Ishikawa (cell line): ENCODE results near the gene ITGA11.

Experiments
- CEBPB ChIP-seq: IDR thresholded peaks from 2 replicates; pipeline ENCODE4 v1.6.1; 2012
- CREB1 ChIP-seq: IDR thresholded peaks from 2 replicates; pipeline ENCODE4 v1.6.1; 2012; ENCODE audit warnings: low read depth
- EGR1 ChIP-seq: IDR thresholded peaks from 2 replicates; pipeline ENCODE4 v1.6.1; 2012
- EP300 ChIP-seq: IDR thresholded peaks from 2 replicates; pipeline ENCODE4 v1.6.1; 2012; ENCODE audit warnings: borderline replicate concordance
- FOXM1 ChIP-seq: IDR thresholded peaks from 2 replicates; pipeline ENCODE4 v1.6.1; 2012; ENCODE audit warnings: low read depth, borderline replicate concordance
- NFIC ChIP-seq: IDR thresholded peaks from 2 replicates; pipeline ENCODE4 v1.6.1; 2012
- RAD21 ChIP-seq: IDR thresholded peaks from 2 replicates; pipeline ENCODE4 v1.6.1; 2012; ENCODE audit warnings: low read depth
- TAF1 ChIP-seq: IDR thresholded peaks from 2 replicates; pipeline ENCODE4 v1.6.1; 2012; ENCODE audit warnings: low read depth, mild to moderate bottlenecking
- TCF12 ChIP-seq: IDR thresholded peaks from 2 replicates; pipeline ENCODE4 v1.6.1; 2012; ENCODE audit warnings: low read depth
- TEAD4 ChIP-seq: IDR thresholded peaks from 2 replicates; pipeline ENCODE4 v1.6.1; 2012
- YY1 ChIP-seq: IDR thresholded peaks from 2 replicates; pipeline ENCODE4 v1.6.1; 2012; ENCODE audit warnings: low read depth
- ZBTB7A ChIP-seq: IDR thresholded peaks from 2 replicates; pipeline ENCODE4 v1.6.1; 2012; ENCODE audit warnings: low read depth
- TF ChIP-seq, protein P1 (sequence below): IDR thresholded peaks from 2 replicates; pipeline ENCODE4 v1.6.1; 2012
- TF ChIP-seq, protein P2 (sequence below): IDR thresholded peaks from 2 replicates; pipeline ENCODE4 v1.6.1; 2012
- TF ChIP-seq, protein P3 (sequence below): IDR thresholded peaks from 2 replicates; pipeline ENCODE4 v1.6.1; 2012; ENCODE audit warnings: low read depth, mild to moderate bottlenecking

Gene ITGA11

DNA sequence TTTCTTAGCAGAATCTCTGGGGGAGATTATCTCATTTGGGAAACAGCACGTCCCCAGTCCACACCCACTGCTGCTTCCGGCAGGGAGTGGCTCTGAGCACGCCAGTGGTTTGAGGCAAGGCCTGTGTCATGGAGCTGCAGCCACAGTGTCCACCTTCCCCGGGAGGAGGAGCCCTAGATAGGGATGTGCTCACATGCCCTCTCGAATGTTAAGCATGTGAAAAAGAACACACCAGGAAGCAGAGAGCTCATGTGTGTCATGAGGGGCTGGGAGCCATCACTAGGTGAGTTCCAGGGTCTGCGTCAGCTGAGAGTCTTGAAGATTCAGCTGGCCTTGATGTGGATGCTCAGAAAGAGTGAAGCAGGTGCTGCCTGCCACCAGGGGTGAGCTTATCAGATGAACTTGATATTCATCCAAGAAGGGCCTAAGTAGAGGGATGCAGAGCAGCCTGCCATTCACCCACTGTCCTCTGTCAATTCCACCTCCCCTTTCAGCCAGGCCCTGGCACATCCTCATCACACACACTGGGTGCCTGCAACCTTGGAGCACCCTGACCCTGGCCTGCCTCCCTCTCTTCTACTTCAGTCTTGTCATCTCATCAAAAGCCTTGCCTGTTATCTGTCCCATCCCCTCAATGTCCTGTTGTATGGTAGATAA is 16.3 kb downstream of the ITGA11 start:
- TF ChIP-seq TEAD4 (no peak), ZBTB7A (no peak), EP300 (no peak), CREB1 (no peak), EGR1 (no peak), TAF1 (no peak), YY1 (no peak), RAD21 (no peak)
- TF ChIP-seq, protein P1, sequence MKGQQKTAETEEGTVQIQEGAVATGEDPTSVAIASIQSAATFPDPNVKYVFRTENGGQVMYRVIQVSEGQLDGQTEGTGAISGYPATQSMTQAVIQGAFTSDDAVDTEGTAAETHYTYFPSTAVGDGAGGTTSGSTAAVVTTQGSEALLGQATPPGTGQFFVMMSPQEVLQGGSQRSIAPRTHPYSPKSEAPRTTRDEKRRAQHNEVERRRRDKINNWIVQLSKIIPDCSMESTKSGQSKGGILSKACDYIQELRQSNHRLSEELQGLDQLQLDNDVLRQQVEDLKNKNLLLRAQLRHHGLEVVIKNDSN: no peak

DNA sequence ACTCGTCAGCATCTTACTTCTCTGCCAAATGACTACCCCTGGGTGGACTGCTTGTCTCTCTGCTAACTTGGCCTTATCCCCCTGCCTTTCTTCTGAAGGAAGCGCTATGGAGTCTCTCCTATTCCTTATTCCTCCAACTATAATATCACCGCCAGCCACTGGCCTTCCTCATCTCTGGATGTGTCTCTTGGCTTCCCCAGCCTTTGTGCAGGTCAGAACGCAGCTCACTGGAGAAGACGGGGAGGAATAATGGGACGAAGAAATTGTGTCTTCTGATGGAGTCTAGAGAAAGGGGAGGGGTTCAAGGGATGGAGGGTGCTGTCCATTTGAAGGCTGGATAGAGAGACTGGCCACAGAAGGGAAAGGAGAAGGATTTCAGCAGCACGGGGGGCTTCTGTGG is 16.9 kb downstream of the ITGA11 start:
- no peak for TF ChIP-seq TAF1
- no peak for TF ChIP-seq RAD21
- no peak for TF ChIP-seq CREB1
- no peak for TF ChIP-seq ZBTB7A
- TF ChIP-seq EP300: no peak
- no peak for TF ChIP-seq YY1

DNA sequence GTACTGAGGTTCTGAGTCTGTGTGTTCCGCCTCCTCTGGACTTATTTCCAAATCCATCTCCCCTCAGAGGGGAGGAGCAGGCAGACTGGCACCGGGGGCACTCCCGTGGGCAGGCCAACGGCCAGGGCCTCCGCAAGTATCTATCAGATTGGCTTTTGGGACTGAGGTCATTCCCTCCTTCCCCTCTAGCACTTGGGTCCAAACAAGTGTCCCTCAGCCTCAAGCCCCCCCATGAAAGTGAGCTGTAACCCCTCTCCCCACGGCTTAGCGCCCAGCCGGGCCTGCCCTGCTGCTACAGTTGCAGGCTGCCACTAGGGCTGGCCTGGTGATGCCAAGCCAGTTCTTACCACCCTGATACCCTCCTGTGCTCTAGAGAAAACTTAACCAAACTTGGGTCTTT is 17.4 kb downstream of the ITGA11 start:
- TF ChIP-seq, protein P2, sequence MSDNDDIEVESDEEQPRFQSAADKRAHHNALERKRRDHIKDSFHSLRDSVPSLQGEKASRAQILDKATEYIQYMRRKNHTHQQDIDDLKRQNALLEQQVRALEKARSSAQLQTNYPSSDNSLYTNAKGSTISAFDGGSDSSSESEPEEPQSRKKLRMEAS: no peak
- no peak for TF ChIP-seq TEAD4
- TF ChIP-seq RAD21: no peak
- TF ChIP-seq ZBTB7A: no peak
- no peak for TF ChIP-seq CEBPB
- TF ChIP-seq, protein P3, sequence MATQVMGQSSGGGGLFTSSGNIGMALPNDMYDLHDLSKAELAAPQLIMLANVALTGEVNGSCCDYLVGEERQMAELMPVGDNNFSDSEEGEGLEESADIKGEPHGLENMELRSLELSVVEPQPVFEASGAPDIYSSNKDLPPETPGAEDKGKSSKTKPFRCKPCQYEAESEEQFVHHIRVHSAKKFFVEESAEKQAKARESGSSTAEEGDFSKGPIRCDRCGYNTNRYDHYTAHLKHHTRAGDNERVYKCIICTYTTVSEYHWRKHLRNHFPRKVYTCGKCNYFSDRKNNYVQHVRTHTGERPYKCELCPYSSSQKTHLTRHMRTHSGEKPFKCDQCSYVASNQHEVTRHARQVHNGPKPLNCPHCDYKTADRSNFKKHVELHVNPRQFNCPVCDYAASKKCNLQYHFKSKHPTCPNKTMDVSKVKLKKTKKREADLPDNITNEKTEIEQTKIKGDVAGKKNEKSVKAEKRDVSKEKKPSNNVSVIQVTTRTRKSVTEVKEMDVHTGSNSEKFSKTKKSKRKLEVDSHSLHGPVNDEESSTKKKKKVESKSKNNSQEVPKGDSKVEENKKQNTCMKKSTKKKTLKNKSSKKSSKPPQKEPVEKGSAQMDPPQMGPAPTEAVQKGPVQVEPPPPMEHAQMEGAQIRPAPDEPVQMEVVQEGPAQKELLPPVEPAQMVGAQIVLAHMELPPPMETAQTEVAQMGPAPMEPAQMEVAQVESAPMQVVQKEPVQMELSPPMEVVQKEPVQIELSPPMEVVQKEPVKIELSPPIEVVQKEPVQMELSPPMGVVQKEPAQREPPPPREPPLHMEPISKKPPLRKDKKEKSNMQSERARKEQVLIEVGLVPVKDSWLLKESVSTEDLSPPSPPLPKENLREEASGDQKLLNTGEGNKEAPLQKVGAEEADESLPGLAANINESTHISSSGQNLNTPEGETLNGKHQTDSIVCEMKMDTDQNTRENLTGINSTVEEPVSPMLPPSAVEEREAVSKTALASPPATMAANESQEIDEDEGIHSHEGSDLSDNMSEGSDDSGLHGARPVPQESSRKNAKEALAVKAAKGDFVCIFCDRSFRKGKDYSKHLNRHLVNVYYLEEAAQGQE: no peak
- no peak for TF ChIP-seq NFIC
- no peak for TF ChIP-seq TCF12
- no peak for TF ChIP-seq TAF1
- TF ChIP-seq EGR1: no peak

DNA sequence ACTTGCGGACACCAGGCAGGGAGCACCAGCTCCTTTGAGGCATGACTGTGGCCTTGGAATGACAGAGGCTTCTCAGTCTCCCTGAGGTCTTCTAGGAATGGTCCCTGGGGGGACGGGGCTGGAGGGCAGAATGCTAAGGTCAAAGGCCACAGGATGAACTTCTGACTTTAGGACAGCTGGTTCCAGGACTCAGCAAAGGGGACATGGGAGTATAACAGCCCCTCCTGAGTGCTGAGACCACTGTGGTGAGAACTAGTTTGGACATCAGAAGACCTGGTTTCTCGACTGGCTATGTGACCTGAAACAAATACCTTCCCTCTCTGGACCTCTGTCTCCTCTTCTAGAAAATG is 17.8 kb downstream of the ITGA11 start:
- TF ChIP-seq TCF12 (no peak), NFIC (no peak), CREB1 (no peak)

DNA sequence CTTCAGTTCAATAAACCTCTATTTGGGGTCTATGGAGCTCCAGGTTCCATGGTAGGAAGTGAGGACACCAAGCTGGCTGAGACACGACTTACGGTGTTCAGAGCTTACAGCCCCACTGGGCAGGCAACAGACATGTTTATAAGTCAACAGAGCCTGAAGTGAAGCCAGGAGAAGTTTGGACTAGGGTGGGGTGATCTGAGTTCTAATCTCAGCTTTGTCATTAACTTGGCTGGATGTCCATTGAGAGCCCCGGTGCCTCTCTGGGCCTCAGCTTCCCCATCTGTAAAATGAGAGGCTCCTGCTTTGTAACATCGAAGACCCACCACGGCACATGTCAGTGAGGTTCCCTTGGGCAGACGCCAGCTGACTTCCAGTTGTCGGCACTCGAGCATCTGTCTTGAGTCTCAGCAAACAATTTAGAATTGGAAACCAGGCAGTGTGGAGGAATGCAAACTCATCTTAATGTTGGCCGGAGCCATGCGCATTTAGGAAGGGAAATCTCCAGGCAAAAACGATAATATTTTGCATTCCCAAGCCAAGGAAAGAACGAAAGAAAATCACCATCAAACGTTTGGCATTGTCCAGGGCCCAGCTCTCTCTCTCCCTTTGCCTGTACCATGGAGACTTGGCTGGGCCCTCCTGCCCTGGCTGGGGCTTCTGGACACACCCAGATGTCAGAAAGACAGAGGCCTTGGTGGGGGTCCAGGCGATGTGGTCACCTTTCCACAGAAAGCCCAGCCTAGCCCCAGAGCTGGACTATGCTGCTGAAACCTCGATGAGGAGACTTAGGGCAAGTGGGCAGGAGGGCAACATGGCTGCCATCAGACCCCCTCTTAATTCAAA is 18.4 kb downstream of the ITGA11 start:
- no peak for TF ChIP-seq CREB1
- TF ChIP-seq YY1: no peak
- TF ChIP-seq TEAD4: no peak
- TF ChIP-seq EP300: no peak

DNA sequence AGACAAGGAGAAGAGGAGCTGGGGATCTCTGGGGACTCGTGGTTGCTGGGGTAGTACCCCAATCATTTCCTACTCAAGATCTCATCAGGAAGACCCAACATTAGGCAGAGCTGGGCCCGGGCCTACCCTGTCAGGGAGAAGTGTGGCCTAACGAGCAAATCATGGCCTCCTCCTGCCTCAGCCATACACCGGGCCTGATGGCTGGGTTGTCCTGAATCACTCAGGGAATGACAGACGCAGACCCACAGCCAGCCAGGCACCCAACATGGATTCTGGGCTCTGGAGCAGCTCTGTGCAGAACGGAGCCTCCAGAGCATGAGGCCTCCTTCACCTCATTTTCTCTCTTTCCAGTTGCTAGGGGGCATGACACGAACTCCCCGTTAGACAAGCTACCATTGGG is 19.7 kb downstream of the ITGA11 start:
- TF ChIP-seq CEBPB (no peak), YY1 (no peak), RAD21 (no peak), TCF12 (no peak), NFIC (no peak), EGR1 (no peak), EP300 (no peak), CREB1 (no peak), ZBTB7A (no peak), TAF1 (no peak), FOXM1 (no peak), TEAD4 (no peak)
- TF ChIP-seq, protein P3: no peak
- TF ChIP-seq, protein P1: no peak
- TF ChIP-seq, protein P2: no peak

DNA sequence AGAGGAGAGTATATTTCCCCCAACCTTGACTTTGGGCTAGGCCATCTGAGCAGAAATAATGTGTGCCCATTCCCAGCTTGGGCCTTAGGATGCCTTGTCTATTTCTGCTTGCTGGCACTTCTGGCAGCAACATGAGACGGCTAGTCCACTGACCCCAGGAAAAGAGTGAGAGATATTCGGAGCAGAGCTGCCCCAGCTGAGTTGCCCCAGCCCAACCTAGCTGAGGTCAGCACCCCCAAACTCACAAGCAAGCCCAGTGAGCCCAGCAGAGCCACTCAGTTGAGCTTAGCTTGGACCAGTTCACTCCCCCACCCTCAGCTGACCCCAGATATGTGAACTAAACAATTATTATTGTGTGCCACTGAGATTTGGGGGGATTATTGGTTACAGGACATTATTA is 20.2 kb downstream of the ITGA11 start:
- TF ChIP-seq FOXM1 (no peak), ZBTB7A (no peak), TCF12 (no peak), CEBPB (no peak)
- TF ChIP-seq, protein P1: no peak
